CD4-positive, alpha-beta memory T cell (primary cell): ENCODE results near the gene KLHL25. TPM values are rescaled to one million over a fixed set of nuclear protein-coding genes. Genes with fewer than 3 reads are reported as not detected.

Experiments
- CTCF ChIA-PET: fragments of 350-600 bp; sonication (Branson Sonifier 250); formaldehyde crosslinking; loops from one replicate; lab custom pipeline; 2021; ENCODE audit warnings: inconsistent platforms; ENCODE audit not compliant: partially characterized antibody; lab: Charles Lee
- POLR2A ChIA-PET: fragments of 350-600 bp; sonication (Branson Sonifier 250); formaldehyde crosslinking; loops from one replicate; lab custom pipeline; 2021; ENCODE audit not compliant: partially characterized antibody; lab: Charles Lee
- DNase-seq, 5 donors: peaks; one replicate each; pipeline versions ENCODE4 v3.0.0 to v3.0.0-alpha.2; 2020 to 2022; ENCODE audit warnings: mixed read lengths in 1 of 5
- H3K27ac ChIP-seq: one replicate; pipeline ENCODE4 v1.7.0; 2013; ENCODE audit warnings: low read depth, low read length
- H3K27me3 ChIP-seq: 2 replicates; pipeline ENCODE4 v1.7.0; 2013; ENCODE audit warnings: mild to moderate bottlenecking, low read length, moderate library complexity; ENCODE audit not compliant: insufficient read depth
- H3K36me3 ChIP-seq: 2 replicates; pipeline ENCODE4 v1.7.0; 2013; ENCODE audit warnings: mild to moderate bottlenecking, low read length, moderate library complexity; ENCODE audit not compliant: insufficient read depth
- H3K4me1 ChIP-seq: 2 replicates; pipeline ENCODE4 v1.7.0; 2013; ENCODE audit warnings: mild to moderate bottlenecking, low read length, moderate library complexity; ENCODE audit not compliant: insufficient read depth
- H3K4me3 ChIP-seq, 2 donors: one replicate each; pipeline ENCODE4 v1.7.0; 2013; ENCODE audit warnings: low read length in 2 of 2, mild to moderate bottlenecking in 1 of 2
- H3K9me3 ChIP-seq, 2 donors: one replicate each; pipeline ENCODE4 v1.7.0; 2013; ENCODE audit warnings: low read length in 2 of 2, control low read depth in 1 of 2; ENCODE audit not compliant: control insufficient read depth in 1 of 2
- H3K27ac Mint-ChIP-seq, 7 donors: one replicate each; pipeline ENCODE4 v1.8.0; 2020 to 2021; ENCODE audit warnings: mixed read lengths in 7 of 7, mild to moderate bottlenecking in 6 of 7, inconsistent platforms in 3 of 7, moderate library complexity in 3 of 7
- H3K27me3 Mint-ChIP-seq, 2 donors: one replicate each; pipeline ENCODE4 v1.8.0; 2020 to 2021; ENCODE audit warnings: mixed read lengths in 2 of 2
- H3K36me3 Mint-ChIP-seq, 2 donors: one replicate each; pipeline ENCODE4 v1.8.0; 2020 to 2021; ENCODE audit warnings: mixed read lengths in 2 of 2, inconsistent platforms in 1 of 2, mild to moderate bottlenecking in 1 of 2
- H3K4me1 Mint-ChIP-seq, 4 donors: one replicate each; pipeline ENCODE4 v1.8.0; 2020 to 2021; ENCODE audit warnings: mixed read lengths in 4 of 4, mild to moderate bottlenecking in 1 of 4
- H3K4me3 Mint-ChIP-seq, 8 donors: one replicate each; pipeline ENCODE4 v1.8.0; 2020 to 2021; ENCODE audit warnings: mixed read lengths in 8 of 8, mild to moderate bottlenecking in 7 of 8, moderate library complexity in 6 of 8, inconsistent platforms in 3 of 8
- H3K9me3 Mint-ChIP-seq, 8 donors: one replicate each; pipeline ENCODE4 v1.8.0; 2020 to 2021; ENCODE audit warnings: mixed read lengths in 8 of 8, mild to moderate bottlenecking in 5 of 8, inconsistent platforms in 3 of 8, moderate library complexity in 1 of 8
- intact Hi-C: fragments of 100-400 bp; cut with micrococcal nuclease; formaldehyde crosslinking; loops from one replicate; pipeline ENCODE4 v1.15.1; 2023
- polyA plus RNA-seq, 2 donors: library from polyadenylated mRNA; unstranded; fragments of 300-500 nt; fragmentation: Illumina TruSeq; gene quantifications; one replicate each; pipeline ENCODE4 v1.2.3, GENCODE V29; 2021
- total RNA-seq, 2 experiments: library from RNA; stranded (reverse); gene quantifications; one replicate each; pipeline ENCODE4 v1.2.3, GENCODE V29; 2021

KLHL25 gene
- total and polyA plus RNA-seq, 4 experiments from 2014 or later: 1.6 to 11.4 (median 6.7) TPM

DNA sequence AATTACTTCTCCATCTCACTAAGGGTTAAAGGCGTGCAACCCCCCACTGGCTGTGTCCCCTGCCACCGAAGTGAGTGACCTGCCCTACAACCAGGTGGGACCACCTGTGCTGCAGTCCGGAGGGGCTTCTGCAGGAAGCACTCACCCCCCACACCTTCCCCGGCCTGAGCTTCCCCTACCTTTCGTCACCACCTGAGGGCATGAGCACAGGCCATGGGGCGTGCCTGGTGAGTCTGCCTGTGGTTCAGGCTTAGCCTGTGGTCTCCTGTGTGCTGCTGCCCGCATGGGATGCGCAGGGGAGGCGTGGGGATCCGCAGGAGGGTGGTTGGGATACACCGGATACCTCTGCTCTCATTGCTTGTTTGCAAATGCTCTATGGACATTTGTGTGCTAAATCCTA is 46.0 kb downstream of the KLHL25 start:
- no peaks in the 10 kb centered on the region for H3K27me3 Mint-ChIP-seq

DNA sequence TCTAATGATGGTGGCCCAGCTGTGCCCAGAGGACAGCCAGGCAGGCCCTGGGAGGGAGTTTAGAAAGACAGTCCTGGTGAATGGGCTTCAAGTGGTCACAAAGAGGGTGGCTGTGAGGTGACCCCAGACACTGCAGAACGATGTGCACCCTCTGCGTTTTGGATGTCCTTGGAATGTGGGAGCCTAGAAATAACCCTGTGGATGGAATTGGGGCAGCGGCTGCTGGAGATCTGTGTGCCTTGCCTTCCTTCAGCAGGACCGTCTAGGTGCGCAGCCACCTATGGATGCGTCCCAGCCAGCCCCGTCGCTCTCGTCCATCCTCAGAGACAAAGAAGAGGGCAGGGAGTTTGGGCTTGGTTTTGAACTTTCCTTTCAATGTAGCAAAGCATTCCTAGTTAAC is 46.5 kb downstream of the KLHL25 start:
- no peak overlapping the region for H3K4me3 Mint-ChIP-seq
- Histone ChIP-seq H3K27ac (no peak overlapping the region), H3K4me3 (no peak overlapping the region), H3K36me3 (peaks cover 49% of the 10 kb centered on the region), H3K4me1 (peaks cover 17% of the 10 kb centered on the region), H3K9me3 (no peaks in the 10 kb centered on the region), H3K27me3 (no peaks in the 10 kb centered on the region)
- H3K4me1 Mint-ChIP-seq: peaks cover 11 to 33% (median 16%) of the 10 kb centered on the region in 4 donors
- intact Hi-C loops: no loop called here
- H3K9me3 Mint-ChIP-seq: peaks cover 0 to 2% (median 0%) of the 10 kb centered on the region in 8 donors
- peak overlapping the region in 2 of 7 donors; percentile 16 to 80 for H3K27ac Mint-ChIP-seq
- ChIA-PET CTCF (interaction anchor here (2.0 kb wide), 1 partner anchor 45 kb away, joined by 6 read pairs; no protein-coding TSS in a partner anchor), POLR2A (no interaction called here)
- peaks cover 33 to 64% of the 10 kb centered on the region in 2 donors for H3K36me3 Mint-ChIP-seq
- DNase-seq: no peak
- no peaks in the 10 kb centered on the region for H3K27me3 Mint-ChIP-seq

More for the DNA sequence above, 46.0 kb downstream of the KLHL25 start:
- Histone ChIP-seq H3K9me3 (no peaks in the 10 kb centered on the region), H3K27ac (no peak overlapping the region), H3K27me3 (no peaks in the 10 kb centered on the region), H3K36me3 (peaks cover 44% of the 10 kb centered on the region), H3K4me1 (peaks cover 18% of the 10 kb centered on the region), H3K4me3 (no peak overlapping the region)
- H3K4me3 Mint-ChIP-seq: peak overlapping the region in 1 of 8 donors; percentile 48
- H3K9me3 Mint-ChIP-seq: peaks cover 0 to 2% (median 0%) of the 10 kb centered on the region in 8 donors
- peaks cover 28 to 58% of the 10 kb centered on the region in 2 donors for H3K36me3 Mint-ChIP-seq
- intact Hi-C loops: no loop called here
- CTCF ChIA-PET: interaction anchor here (2.0 kb wide), 1 partner anchor 45 kb away, joined by 6 read pairs; no protein-coding TSS in a partner anchor
- peak overlapping the region in 1 of 7 donors; percentile 73 for H3K27ac Mint-ChIP-seq
- POLR2A ChIA-PET: interaction anchor here (0.9 to 1.2 kb wide), 2 partner anchors 21 to 44 kb away, joined by 3 to 4 read pairs; no protein-coding TSS in a partner anchor
- peaks cover 11 to 37% (median 19%) of the 10 kb centered on the region in 4 donors for H3K4me1 Mint-ChIP-seq
- no peak for DNase-seq

DNA sequence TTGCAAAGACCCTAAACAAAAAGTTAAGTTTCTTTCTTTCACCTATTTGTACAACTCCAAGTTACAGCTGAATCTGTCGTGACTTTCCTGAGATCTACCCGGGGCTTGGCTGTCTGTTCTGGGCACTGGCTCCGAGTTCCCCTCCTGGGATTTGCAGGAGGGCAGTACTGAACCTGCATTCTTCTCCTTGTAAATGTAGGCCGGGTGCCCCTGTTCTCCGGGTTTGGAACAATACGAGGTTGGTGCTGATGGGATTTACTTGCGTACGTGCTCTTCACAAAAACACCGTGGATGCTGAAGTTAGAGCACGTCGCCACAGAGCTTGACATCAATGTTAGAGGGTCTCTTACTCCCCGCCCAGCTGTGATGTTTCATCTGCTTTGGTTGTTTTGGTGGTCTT is 48.1 kb downstream of the KLHL25 start:
- Mint-ChIP-seq H3K36me3 (peaks cover 48 to 77% of the 10 kb centered on the region in 2 donors), H3K4me3 (no peak overlapping the region), H3K4me1 (peaks cover 7 to 21% (median 14%) of the 10 kb centered on the region in 4 donors), H3K27me3 (no peaks in the 10 kb centered on the region), H3K9me3 (no peaks in the 10 kb centered on the region), H3K27ac (peak overlapping the region in 4 of 7 donors; percentile 12 to 70 (median 34))
- Histone ChIP-seq H3K9me3 (no peaks in the 10 kb centered on the region), H3K27ac (no peak overlapping the region), H3K4me1 (peaks cover 6% of the 10 kb centered on the region), H3K4me3 (no peak overlapping the region), H3K27me3 (no peaks in the 10 kb centered on the region), H3K36me3 (peaks cover 65% of the 10 kb centered on the region)
- intact Hi-C loops: no loop called here
- no peak for DNase-seq
- ChIA-PET POLR2A (no interaction called here), CTCF (interaction anchor here (0.7 kb wide), 1 partner anchor 17 kb away, joined by 3 read pairs; no protein-coding TSS in a partner anchor)

DNA sequence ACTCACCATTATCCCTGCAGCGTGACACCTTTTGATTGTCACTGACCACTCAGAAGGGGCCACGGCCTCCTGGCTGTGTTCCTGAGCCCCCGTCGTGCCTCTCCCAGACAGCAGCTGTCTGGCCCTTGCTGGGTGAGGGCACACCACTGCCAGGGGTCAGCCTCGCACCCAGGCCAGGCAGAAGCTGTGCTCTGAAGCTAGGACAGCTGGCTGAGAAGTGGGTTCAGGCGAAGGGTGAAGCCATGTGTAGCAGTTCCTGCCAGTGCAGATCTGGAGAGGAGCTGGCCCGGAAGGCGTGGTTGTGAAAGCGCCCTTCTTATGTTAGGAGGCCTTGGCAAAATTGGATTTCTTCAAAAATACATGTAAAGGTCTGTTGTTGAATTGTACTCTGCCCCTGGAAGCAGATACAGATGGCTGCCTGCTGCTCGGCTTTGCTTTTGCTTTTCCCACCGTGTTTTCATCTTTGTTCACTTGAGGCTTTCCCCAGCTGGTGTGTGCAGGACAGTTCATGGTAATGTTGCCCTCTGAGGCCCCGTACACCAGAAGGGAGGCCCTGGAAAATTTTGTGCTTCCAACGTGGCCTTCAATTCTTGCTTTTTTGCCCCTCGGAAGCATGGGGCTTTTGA is 49.1 kb downstream of the KLHL25 start:
- Mint-ChIP-seq H3K36me3 (peaks cover 49 to 84% of the 10 kb centered on the region in 2 donors), H3K9me3 (no peaks in the 10 kb centered on the region), H3K27me3 (no peaks in the 10 kb centered on the region), H3K27ac (peak overlapping the region in 3 of 7 donors; percentile 29 to 65 (median 52)), H3K4me3 (no peak overlapping the region), H3K4me1 (peaks cover 6 to 11% (median 8%) of the 10 kb centered on the region in 4 donors)
- ChIA-PET CTCF (interaction anchor here (0.7 kb wide), 1 partner anchor 16 kb away, joined by 3 read pairs; no protein-coding TSS in a partner anchor), POLR2A (no interaction called here)
- no peaks in the 10 kb centered on the region for H3K9me3 ChIP-seq
- no peaks in the 10 kb centered on the region for H3K27me3 ChIP-seq
- DNase-seq: no peak
- peaks cover 75% of the 10 kb centered on the region for H3K36me3 ChIP-seq
- H3K4me3 ChIP-seq: no peak overlapping the region
- no peaks in the 10 kb centered on the region for H3K4me1 ChIP-seq
- H3K27ac ChIP-seq: no peak overlapping the region
- intact Hi-C loops: no loop called here

DNA sequence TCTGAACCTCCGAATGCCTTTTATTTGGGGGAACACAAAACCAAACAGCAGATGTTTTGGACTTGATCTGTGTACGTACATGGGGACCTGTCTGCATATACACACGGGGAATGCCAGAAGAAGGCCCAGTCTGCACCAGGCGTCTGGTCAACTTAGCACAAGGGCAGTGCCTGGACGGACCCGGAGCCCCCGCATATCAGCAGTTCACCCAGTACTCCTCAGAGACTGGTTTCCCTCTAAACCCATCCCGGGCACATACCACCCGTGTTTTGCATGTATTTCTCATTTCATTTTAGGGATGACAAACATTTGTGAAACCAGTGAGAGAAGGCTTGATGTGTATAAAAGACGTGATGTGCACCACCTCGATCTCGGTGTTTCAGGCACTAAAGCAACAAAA is 49.7 kb downstream of the KLHL25 start:
- no peak overlapping the region for H3K4me3 Mint-ChIP-seq
- Histone ChIP-seq H3K4me1 (no peaks in the 10 kb centered on the region), H3K9me3 (no peaks in the 10 kb centered on the region), H3K36me3 (peaks cover 81% of the 10 kb centered on the region), H3K4me3 (no peak overlapping the region), H3K27me3 (no peaks in the 10 kb centered on the region), H3K27ac (no peak overlapping the region)
- H3K4me1 Mint-ChIP-seq: peaks cover 3 to 8% (median 6%) of the 10 kb centered on the region in 4 donors
- CTCF ChIA-PET: no interaction called here
- peak overlapping the region in 1 of 7 donors; percentile 29 for H3K27ac Mint-ChIP-seq
- DNase-seq: no peak
- no peaks in the 10 kb centered on the region for H3K9me3 Mint-ChIP-seq
- POLR2A ChIA-PET: no interaction called here
- intact Hi-C loops: no loop called here
- peaks cover 55 to 89% of the 10 kb centered on the region in 2 donors for H3K36me3 Mint-ChIP-seq
- H3K27me3 Mint-ChIP-seq: no peaks in the 10 kb centered on the region

DNA sequence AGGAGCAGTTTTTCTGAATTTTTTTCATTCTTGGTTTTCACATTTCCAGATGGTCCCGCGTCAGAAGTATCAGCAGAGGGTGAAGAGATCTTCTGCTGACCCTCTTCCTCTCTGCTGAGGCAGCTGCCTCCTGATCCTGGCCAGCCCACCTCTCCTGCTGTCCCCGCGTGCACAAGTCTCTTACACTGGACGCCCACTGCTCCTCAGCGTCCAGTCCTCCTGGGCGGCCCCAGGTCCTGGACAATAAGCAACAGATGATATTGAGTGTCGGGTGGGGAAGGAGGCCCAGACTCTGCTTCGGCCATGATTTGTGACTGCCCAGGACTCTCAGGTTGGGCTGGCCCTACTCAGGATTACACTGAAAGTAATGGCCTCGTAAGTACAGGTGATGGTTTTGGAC is 50.1 kb downstream of the KLHL25 start:
- H3K27ac Mint-ChIP-seq: peak overlapping the region in 1 of 7 donors; percentile 22
- POLR2A ChIA-PET: no interaction called here
- no peaks in the 10 kb centered on the region for H3K27me3 Mint-ChIP-seq
- Histone ChIP-seq H3K27ac (no peak overlapping the region), H3K36me3 (peaks cover 85% of the 10 kb centered on the region), H3K27me3 (no peaks in the 10 kb centered on the region), H3K4me1 (no peaks in the 10 kb centered on the region), H3K4me3 (no peak overlapping the region), H3K9me3 (no peaks in the 10 kb centered on the region)
- no peak for DNase-seq
- H3K4me1 Mint-ChIP-seq: peaks cover 3 to 7% (median 6%) of the 10 kb centered on the region in 4 donors
- H3K4me3 Mint-ChIP-seq: no peak overlapping the region
- H3K36me3 Mint-ChIP-seq: peaks cover 59 to 94% of the 10 kb centered on the region in 2 donors
- CTCF ChIA-PET: interaction anchor here (0.9 to 1.1 kb wide), 2 partner anchors 15 to 16 kb away, joined by 3 read pairs; no protein-coding TSS in a partner anchor
- intact Hi-C loops: no loop called here
- no peaks in the 10 kb centered on the region for H3K9me3 Mint-ChIP-seq

DNA sequence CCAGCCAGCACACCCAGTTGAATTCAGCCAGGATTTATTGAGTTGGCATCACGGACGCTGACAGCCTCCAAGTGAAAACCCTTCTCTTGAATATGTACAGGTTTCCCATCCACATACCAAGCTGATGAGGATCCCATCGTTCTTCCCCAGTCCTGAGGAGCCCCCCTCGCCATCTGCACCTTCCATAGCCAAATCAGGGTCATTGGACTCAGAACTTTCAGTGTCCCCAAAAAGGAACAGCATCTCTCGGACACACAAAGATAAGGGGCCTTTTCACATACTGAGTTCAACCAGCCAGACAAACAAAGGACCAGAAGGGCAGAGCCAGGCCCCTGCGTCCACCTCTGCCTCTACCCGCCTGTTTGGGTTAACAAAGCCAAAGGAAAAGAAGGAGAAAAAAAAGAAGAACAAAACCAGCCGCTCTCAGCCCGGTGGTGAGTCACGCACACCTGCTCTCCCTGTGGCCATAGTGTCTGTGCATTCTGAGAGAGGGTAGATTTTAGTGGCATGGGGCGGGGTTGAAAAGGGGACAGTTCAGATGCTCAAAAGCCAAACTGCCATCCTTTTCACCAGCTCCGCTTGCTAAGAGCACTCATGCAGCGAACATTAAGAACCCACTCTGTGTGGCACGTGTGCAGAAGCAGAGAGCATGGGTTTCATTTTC is 51.2 kb downstream of the KLHL25 start:
- no peaks in the 10 kb centered on the region for H3K9me3 ChIP-seq
- Mint-ChIP-seq H3K4me1 (peaks cover 0 to 7% (median 4%) of the 10 kb centered on the region in 4 donors), H3K27me3 (no peaks in the 10 kb centered on the region), H3K9me3 (no peaks in the 10 kb centered on the region), H3K27ac (peak overlapping the region in 4 of 7 donors; percentile 52 to 82 (median 73)), H3K4me3 (no peak overlapping the region), H3K36me3 (peaks cover 66 to 91% of the 10 kb centered on the region in 2 donors)
- ChIA-PET POLR2A (interaction anchor here (0.5 to 1.4 kb wide), 3 partner anchors 9 to 11 kb away, joined by 3 to 4 read pairs (median 3); no protein-coding TSS in a partner anchor), CTCF (interaction anchor here (0.9 to 1.3 kb wide), 3 partner anchors 14 to 254 kb away, joined by 3 read pairs; no protein-coding TSS in a partner anchor)
- peaks cover 85% of the 10 kb centered on the region for H3K36me3 ChIP-seq
- no peak for DNase-seq
- no peak overlapping the region for H3K27ac ChIP-seq
- no peaks in the 10 kb centered on the region for H3K4me1 ChIP-seq
- H3K4me3 ChIP-seq: no peak overlapping the region
- no peaks in the 10 kb centered on the region for H3K27me3 ChIP-seq
- intact Hi-C loops: no loop called here
